ENCODE results near the gene COA7. TPM values are rescaled to one million over a fixed set of nuclear protein-coding genes. Genes with fewer than 3 reads are reported as not detected.
A peak's percentile ranks its signal among the peaks of the same experiment; 100 is the strongest.

The COA7 gene
- total RNA-seq, 2 experiments from 2014 or later = 13.6 TPM

- CTCF ChIA-PET = no interaction called here
- no peaks in the 10 kb centered on the region for H3K27me3 Mint-ChIP-seq
- DNase-seq = no peak
- H3K27ac Mint-ChIP-seq = no peak overlapping the region
- H3K4me3 Mint-ChIP-seq = no peak overlapping the region
- POLR2A ChIA-PET = no interaction called here
- peaks cover 17% of the 10 kb centered on the region for H3K4me1 Mint-ChIP-seq
- no peaks in the 10 kb centered on the region for H3K36me3 Mint-ChIP-seq (ENCODE audit: low read depth)
- no peaks in the 10 kb centered on the region for H3K9me3 Mint-ChIP-seq
These were observed 35.4 kb downstream of the COA7 start for GRCh38 chr1:52662645-52663313.

- no peak for DNase-seq
- Mint-ChIP-seq H3K9me3 (no peaks in the 10 kb centered on the region), H3K27ac (no peak overlapping the region), H3K36me3 (ENCODE audit: low read depth) (no peaks in the 10 kb centered on the region), H3K4me1 (peaks cover 17% of the 10 kb centered on the region), H3K27me3 (no peaks in the 10 kb centered on the region), H3K4me3 (no peak overlapping the region)
- ChIA-PET CTCF (no interaction called here), POLR2A (interaction anchor here (0.9 to 3.2 kb wide), 2 partner anchors 23 to 28 kb away, joined by 3 to 27 read pairs; no protein-coding TSS in a partner anchor)
These were observed 37.3 kb downstream of the COA7 start for GRCh38 chr1:52660807-52661206.

GRCh38 chr1:52659851-52660596, 38.1 kb downstream of the COA7 start:
- no peaks in the 10 kb centered on the region for H3K27me3 Mint-ChIP-seq
- H3K36me3 Mint-ChIP-seq (ENCODE audit: low read depth) = no peaks in the 10 kb centered on the region
- peaks cover 17% of the 10 kb centered on the region for H3K4me1 Mint-ChIP-seq
- H3K4me3 Mint-ChIP-seq = no peak overlapping the region
- no peaks in the 10 kb centered on the region for H3K9me3 Mint-ChIP-seq
- ChIA-PET POLR2A (interaction anchor here (0.9 to 3.2 kb wide), 6 partner anchors 11 to 256 kb away, joined by 3 to 27 read pairs (median 6); partner anchors contain the start of genes ORC1 and PRPF38A), CTCF (interaction anchor here (0.6 to 1.5 kb wide), 4 partner anchors 10 to 599 kb away, joined by 3 to 5 read pairs (median 4); partner anchors contain the start of genes ORC1 and PRPF38A)
- no peak for DNase-seq
- peak overlapping the region; percentile 50 for H3K27ac Mint-ChIP-seq

GRCh38 chr1:52659356-52659755, 38.8 kb downstream of the COA7 start:
- H3K36me3 Mint-ChIP-seq (ENCODE audit: low read depth) = no peaks in the 10 kb centered on the region
- ChIA-PET POLR2A (interaction anchor here (1.2 to 3.2 kb wide), 6 partner anchors 10 to 255 kb away, joined by 5 to 27 read pairs (median 8); partner anchors contain the start of genes ORC1 and PRPF38A), CTCF (interaction anchor here (0.6 to 1.5 kb wide), 4 partner anchors 9 to 598 kb away, joined by 3 to 5 read pairs (median 4); partner anchors contain the start of genes ORC1 and PRPF38A)
- no peak overlapping the region for H3K4me3 Mint-ChIP-seq
- no peaks in the 10 kb centered on the region for H3K9me3 Mint-ChIP-seq
- peaks cover 17% of the 10 kb centered on the region for H3K4me1 Mint-ChIP-seq
- H3K27me3 Mint-ChIP-seq = no peaks in the 10 kb centered on the region
- peak overlapping the region; percentile 50 for H3K27ac Mint-ChIP-seq
- DNase-seq = peak; percentile 36

GRCh38 chr1:52658795-52659194, 39.4 kb downstream of the COA7 start:
- DNase-seq = no peak
- H3K36me3 Mint-ChIP-seq (ENCODE audit: low read depth) = no peaks in the 10 kb centered on the region
- no peaks in the 10 kb centered on the region for H3K9me3 Mint-ChIP-seq
- CTCF ChIA-PET = interaction anchor here (1.5 kb wide), 2 partner anchors 27 to 254 kb away, joined by 3 to 5 read pairs; partner anchors contain the start of genes ORC1 and PRPF38A
- POLR2A ChIA-PET = interaction anchor here (1.2 to 3.2 kb wide), 6 partner anchors 10 to 255 kb away, joined by 5 to 27 read pairs (median 8); partner anchors contain the start of genes ORC1 and PRPF38A
- peak overlapping the region; percentile 50 for H3K27ac Mint-ChIP-seq
- peaks cover 17% of the 10 kb centered on the region for H3K4me1 Mint-ChIP-seq
- no peak overlapping the region for H3K4me3 Mint-ChIP-seq
- no peaks in the 10 kb centered on the region for H3K27me3 Mint-ChIP-seq

GRCh38 chr1:52657702-52658101, 40.4 kb downstream of the COA7 start:
- Mint-ChIP-seq H3K27ac (no peak overlapping the region), H3K27me3 (no peaks in the 10 kb centered on the region), H3K4me3 (no peak overlapping the region), H3K9me3 (no peaks in the 10 kb centered on the region), H3K4me1 (peaks cover 17% of the 10 kb centered on the region), H3K36me3 (ENCODE audit: low read depth) (no peaks in the 10 kb centered on the region)
- DNase-seq = no peak
- ChIA-PET CTCF (no interaction called here), POLR2A (interaction anchor here (1.7 kb wide), 1 partner anchor 26 kb away, joined by 8 read pairs; no protein-coding TSS in a partner anchor)

- Mint-ChIP-seq H3K4me3 (no peak overlapping the region), H3K27me3 (no peaks in the 10 kb centered on the region), H3K27ac (no peak overlapping the region), H3K36me3 (ENCODE audit: low read depth) (peaks cover 2% of the 10 kb centered on the region), H3K4me1 (peaks cover 8% of the 10 kb centered on the region), H3K9me3 (no peaks in the 10 kb centered on the region)
- POLR2A ChIA-PET = interaction anchor here (1.2 kb wide), 1 partner anchor 19 kb away, joined by 3 read pairs; no protein-coding TSS in a partner anchor
- CTCF ChIA-PET = no interaction called here
- no peak for DNase-seq
These were observed 44.1 kb downstream of the COA7 start for GRCh38 chr1:52654063-52654462.

- ChIA-PET POLR2A (interaction anchor here (1.2 kb wide), 1 partner anchor 18 kb away, joined by 3 read pairs; no protein-coding TSS in a partner anchor), CTCF (interaction anchor here (0.8 kb wide), 1 partner anchor 133 kb away, joined by 5 read pairs; no protein-coding TSS in a partner anchor)
These were observed 44.8 kb downstream of the COA7 start for GRCh38 chr1:52653207-52653849.

GRCh38 chr1:52651904-52652303, 46.2 kb downstream of the COA7 start:
- peaks cover 5% of the 10 kb centered on the region for H3K36me3 Mint-ChIP-seq (ENCODE audit: low read depth)
- no peaks in the 10 kb centered on the region for H3K4me1 Mint-ChIP-seq
- no peak overlapping the region for H3K4me3 Mint-ChIP-seq
- DNase-seq = no peak
- CTCF ChIA-PET = no interaction called here
- H3K27ac Mint-ChIP-seq = no peak overlapping the region
- H3K27me3 Mint-ChIP-seq = no peaks in the 10 kb centered on the region
- no peaks in the 10 kb centered on the region for H3K9me3 Mint-ChIP-seq
- POLR2A ChIA-PET = interaction anchor here (1.0 to 1.1 kb wide), 2 partner anchors 14 to 24 kb away, joined by 3 read pairs; no protein-coding TSS in a partner anchor

More at GRCh38 chr1:52653207-52653849, 44.8 kb downstream of the COA7 start:
- Mint-ChIP-seq H3K27ac (no peak overlapping the region), H3K27me3 (no peaks in the 10 kb centered on the region), H3K36me3 (ENCODE audit: low read depth) (peaks cover 5% of the 10 kb centered on the region), H3K9me3 (no peaks in the 10 kb centered on the region), H3K4me1 (peaks cover 1% of the 10 kb centered on the region), H3K4me3 (no peak overlapping the region)
- DNase-seq = no peak

- Mint-ChIP-seq H3K27me3 (no peaks in the 10 kb centered on the region), H3K4me3 (no peak overlapping the region), H3K36me3 (ENCODE audit: low read depth) (peaks cover 13% of the 10 kb centered on the region), H3K4me1 (peaks cover 10% of the 10 kb centered on the region), H3K9me3 (no peaks in the 10 kb centered on the region), H3K27ac (no peak overlapping the region)
- POLR2A ChIA-PET = no interaction called here
- CTCF ChIA-PET = no interaction called here
- DNase-seq = no peak
These were observed 52.9 kb downstream of the COA7 start for GRCh38 chr1:52645261-52645660.

GRCh38 chr1:52641307-52641706, 56.8 kb downstream of the COA7 start:
- DNase-seq = no peak
- Mint-ChIP-seq H3K27ac (no peak overlapping the region), H3K27me3 (no peaks in the 10 kb centered on the region), H3K4me3 (no peak overlapping the region), H3K36me3 (ENCODE audit: low read depth) (peaks cover 23% of the 10 kb centered on the region), H3K9me3 (peaks cover 2% of the 10 kb centered on the region), H3K4me1 (peaks cover 40% of the 10 kb centered on the region)
- POLR2A ChIA-PET = interaction anchor here (0.6 to 1.3 kb wide), 4 partner anchors 8 to 238 kb away, joined by 3 to 9 read pairs (median 4); partner anchors contain the start of gene SHISAL2A
- CTCF ChIA-PET = interaction anchor here (0.8 kb wide), 1 partner anchor 160 kb away, joined by 3 read pairs; no protein-coding TSS in a partner anchor

GRCh38 chr1:52640697-52641096, 57.5 kb downstream of the COA7 start:
- H3K4me1 Mint-ChIP-seq = peaks cover 43% of the 10 kb centered on the region
- H3K4me3 Mint-ChIP-seq = no peak overlapping the region
- H3K27me3 Mint-ChIP-seq = no peaks in the 10 kb centered on the region
- H3K27ac Mint-ChIP-seq = no peak overlapping the region
- peaks cover 2% of the 10 kb centered on the region for H3K9me3 Mint-ChIP-seq
- ChIA-PET CTCF (interaction anchor here (1.6 kb wide), 1 partner anchor 45 kb away, joined by 3 read pairs; no protein-coding TSS in a partner anchor), POLR2A (interaction anchor here (0.6 to 1.2 kb wide), 3 partner anchors 19 to 237 kb away, joined by 3 to 5 read pairs (median 3); no protein-coding TSS in a partner anchor)
- DNase-seq = no peak
- peaks cover 23% of the 10 kb centered on the region for H3K36me3 Mint-ChIP-seq (ENCODE audit: low read depth)

Measured in activated CD4-positive, alpha-beta memory T cell treated with anti-CD3 and anti-CD28 coated beads, Interleukin-2, amount 10 ng/mL, durations not matched to agents 7 days and 5 days (primary cell).